GM18511 (cell line): ENCODE measurements around the gene KLC1.
"Not testable (repeated sequence)": the region's sequence is repeated elsewhere in the genome, so short reads cannot be mapped to it uniquely, and the experiment has no call there.

Source experiments
- ATAC-seq: cut with Tn5 transposase; IDR thresholded peaks from one replicate; pipeline ENCODE4 v1.9.1; 2021; ENCODE audit warnings: mild to moderate bottlenecking, moderate library complexity; ENCODE audit not compliant: unreplicated experiment

Gene KLC1

DNA sequence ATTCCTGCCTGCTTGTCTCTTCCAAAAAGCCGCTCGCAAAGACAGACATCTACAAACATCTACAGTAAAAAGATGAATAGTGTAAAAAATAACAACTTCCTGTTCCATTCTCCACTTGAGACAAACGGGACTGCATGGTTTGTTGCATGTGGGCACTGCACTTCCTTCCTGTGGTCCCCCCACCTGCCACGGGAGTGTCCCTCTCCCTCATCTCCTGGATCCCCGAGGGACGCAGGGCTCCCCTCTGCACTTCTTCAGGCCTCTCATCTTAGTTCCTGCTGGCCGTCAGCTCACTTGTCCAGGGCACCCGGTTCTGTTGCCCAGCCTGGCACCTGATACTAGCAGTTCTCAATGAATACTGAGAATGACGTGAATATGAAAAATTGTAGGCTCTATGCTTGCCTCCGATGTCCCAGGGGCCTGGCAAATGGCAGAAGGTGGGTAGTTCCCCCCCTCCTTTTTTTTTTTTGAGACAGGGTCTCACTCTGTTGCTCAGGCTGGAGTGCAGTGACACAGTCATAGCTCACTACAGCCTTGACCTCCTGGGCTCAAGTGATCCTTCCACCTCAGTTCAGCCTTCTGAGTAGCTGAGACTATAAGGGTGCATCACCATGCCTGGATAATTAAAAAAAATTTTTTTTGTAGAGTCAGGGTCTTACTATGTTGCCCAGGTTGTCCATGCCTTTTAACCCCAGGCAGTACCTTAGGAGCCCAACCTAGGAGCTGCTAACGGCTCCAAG, 3.5 kb upstream of the KLC1 start:
- ATAC-seq = no peak

DNA sequence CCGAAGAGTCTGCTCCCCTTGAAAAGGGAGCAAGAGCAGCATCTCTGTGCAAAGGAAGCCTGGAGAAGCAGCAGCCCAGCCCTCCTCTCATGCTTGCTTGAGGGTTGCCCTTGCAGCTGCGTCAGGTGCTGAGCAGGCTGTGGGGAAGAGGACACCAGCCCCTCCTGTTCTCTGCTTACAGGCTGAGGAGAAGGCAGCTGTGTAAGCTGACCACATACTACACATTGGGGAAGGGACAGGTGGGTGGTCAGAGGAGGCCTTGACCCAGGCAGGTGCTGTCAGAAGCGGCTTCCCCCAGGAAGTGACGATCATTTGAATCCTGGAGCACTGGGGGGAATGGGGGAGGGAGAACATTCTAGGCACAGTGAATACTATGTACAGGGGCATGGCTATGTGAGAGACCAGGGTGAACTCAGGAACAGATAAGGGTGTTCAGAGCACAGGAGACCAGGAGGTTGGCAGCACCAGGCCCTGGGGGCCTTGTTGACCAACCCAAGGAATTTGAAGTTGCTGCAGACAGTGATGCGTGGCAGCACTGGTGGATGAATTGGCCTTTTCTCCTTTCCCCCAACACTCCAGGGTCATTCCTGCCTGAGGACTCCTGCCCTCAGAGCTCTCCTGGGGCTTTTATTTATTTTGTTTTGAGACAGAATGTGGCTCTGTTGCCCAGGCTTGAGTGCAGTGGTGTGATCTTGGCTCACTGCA, 2.7 kb upstream of the KLC1 start:
- ATAC-seq = no peak

DNA sequence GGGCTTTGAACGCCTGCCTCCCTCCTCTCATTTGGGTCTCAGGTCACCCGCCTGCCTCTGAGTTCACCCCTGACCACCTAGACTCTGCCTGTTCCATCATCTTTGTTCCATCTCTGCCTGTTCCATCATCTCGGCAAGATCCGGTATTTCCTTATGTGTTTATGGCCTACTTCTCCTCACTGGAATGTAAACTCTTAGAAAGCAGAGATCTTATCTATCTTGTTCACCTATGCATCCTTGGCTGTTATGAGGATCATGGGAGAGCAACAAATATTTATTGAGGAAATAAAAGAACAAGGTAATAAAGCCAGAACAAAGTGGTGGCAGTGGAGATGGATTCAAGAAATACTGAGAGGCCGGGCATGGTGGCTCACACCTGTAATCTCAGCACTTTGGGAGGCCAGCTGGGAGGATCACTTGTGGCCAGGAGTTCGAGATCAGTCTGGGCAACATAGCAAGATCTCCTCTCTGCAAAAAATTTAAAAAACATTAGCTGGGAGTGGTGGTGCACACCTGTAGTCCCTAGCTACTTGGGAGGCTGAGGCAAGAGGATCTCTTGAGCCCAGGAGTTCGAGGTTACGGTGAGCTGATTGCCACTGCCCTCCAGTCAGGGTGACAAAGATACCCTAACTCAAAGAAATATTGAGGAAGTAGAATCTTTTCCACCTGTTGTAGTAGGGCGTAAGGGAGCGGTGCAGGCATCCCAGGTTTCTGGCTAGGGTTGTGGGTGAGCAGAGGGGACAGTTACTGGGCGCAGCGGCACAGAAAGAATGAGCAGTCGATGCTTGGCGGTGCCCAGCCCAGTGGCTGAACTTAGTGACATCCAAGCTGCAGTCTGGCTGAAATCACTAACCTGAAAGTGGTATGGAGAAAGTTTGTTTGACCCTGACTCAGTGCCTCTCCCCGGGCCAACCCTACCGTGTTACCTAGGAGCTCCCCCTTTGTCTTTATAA, 1.7 kb upstream of the KLC1 start:
- ATAC-seq = no peak

DNA sequence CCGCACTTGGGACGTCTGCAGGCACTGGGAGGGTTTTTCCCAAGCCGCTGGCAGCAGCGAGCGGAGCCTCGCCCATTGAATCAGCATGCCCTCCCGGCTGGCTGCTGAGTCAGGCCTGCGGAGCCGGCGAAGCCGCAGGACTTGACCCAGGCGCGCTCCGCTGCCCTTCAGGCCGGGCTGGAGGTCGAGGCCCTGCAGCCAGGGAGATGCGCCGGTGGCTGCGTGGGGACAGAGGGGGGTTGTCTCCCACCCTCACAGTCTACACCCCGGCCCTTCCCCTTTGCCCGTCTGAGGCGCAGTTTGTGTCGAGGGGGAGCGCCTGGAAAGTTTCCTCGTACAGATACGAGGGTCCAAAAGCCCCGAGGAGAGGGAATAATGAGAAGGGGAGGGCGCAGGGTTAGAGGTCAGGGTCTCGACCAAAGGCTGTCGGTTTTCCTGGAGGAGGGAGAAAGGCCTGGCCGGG, 759 bp upstream of the KLC1 start:
- ATAC-seq = no peak

DNA sequence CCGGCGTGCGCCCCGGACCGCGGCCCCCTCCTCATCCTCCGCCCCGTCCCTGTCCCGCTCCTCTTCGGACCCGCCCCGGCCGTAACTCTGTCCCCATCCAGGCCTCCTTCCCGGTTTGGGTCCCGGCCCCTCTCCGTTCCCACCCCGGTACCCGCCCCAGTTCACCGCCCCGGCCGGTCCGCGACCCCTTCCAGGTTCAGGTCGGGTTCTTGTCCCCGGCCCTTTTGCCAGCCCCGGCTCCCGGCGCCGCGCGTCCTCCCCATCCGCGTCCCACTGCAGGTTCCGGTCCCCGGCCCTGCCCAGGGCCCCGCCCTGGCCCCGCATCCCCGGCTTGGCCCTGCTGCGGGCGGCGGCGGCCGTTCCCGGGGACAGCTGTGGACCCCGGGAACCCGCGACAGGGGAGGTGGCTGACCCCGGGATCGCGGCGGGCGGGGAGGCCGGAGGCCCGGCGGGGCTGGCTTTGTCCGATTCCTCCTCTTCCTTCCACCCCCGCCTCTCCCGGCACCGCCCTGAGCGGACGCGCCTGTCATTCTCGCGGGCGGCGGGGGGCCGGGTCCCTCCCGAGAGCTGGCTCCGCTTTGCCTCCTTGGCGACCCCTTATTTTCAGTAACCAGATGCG, 601 bp downstream of the KLC1 start:
- peak; percentile 38 for ATAC-seq

DNA sequence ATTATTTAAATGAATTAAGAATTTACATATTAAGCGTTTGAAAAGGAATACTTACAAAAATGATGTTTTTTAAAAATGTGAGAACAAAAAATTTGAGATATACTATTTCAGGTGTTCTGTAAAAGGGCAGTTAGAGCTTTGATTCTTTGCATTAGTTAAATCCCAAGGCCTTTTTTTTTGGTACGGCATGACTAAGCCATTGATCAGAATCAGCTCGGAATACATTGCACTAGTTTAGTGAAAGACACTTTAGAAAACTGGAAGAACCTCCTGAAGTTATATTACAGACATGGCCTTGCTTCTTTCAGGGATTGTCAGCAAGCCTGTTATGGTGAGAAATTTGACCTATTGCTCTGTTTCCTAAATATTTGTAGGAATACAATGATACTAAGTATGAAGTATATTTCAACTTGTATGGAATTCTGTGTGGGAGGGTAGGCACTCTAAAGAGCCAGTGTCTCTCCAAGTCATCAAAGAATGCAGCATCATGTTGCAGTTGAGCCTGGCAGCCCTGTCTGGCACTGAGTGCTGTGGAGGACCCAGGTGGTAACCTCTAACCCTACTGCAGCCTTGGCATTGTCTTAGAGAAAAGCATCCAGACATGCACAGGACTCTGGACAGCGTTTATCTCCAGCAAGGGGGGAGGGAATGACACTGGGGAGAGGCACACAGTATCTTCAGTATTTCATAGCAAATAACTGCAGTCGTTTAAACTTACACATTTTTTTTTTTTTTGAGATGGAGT, 1.5 kb downstream of the KLC1 start:
- ATAC-seq = no peak

DNA sequence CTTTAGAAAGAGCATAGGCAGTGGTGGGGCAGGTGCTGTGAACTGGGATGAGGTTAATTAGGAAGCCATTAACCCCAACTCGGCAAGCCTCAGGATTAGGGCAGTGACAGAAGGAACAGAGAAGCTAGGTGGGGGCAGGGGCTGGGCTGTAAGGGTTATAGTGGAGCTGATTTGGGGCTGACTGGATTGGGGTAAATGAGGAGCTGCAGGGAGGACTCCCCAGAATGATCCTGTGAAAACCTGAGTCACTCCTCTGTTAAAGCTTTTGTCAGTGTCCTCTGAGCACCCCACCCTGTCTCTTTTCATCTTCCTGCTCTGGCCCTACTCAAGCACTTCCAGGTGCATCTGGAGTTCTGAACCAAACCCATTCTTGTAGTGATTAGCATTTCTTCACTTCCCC, 4.4 kb downstream of the KLC1 start:
- ATAC-seq = no peak

DNA sequence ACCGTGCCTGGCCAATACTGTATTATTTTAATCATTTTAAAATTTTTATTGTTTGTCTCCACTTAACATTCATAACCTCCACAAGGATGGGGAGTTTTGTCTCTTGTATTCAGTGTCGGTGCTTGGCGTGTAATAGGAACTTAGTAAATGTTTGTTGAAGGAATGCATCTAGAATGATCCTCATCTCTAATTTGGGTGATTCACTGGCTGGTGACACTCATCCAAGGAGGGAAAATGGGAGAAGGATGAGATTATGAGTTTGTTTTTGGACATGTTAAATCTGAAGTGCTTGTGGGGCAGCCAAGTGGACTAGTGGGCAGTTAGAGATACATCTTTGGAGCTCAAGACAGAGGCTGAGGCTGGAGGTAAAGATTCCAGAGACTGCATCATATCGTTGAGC, 5.1 kb downstream of the KLC1 start:
- ATAC-seq = no peak

DNA sequence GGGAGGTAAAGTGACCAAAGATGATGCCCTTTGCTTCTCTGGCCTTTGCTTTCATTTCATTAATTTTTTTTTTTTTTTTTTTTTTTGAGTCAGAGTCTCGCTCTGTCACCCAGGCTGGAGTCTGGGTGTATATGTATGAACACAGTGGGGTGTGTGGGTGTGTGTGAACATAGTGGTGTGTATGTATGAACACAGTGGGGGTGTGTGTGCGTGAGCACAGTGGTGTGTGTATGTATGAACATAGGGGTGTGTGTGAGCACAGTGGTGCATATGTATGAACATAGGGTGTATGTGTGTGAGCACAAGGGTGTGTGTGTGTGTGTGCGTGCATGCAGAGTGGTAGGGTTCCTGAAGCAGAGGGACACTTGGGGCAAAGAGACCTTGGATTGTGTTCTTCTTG, 9.6 kb downstream of the KLC1 start:
- ATAC-seq = no peak

DNA sequence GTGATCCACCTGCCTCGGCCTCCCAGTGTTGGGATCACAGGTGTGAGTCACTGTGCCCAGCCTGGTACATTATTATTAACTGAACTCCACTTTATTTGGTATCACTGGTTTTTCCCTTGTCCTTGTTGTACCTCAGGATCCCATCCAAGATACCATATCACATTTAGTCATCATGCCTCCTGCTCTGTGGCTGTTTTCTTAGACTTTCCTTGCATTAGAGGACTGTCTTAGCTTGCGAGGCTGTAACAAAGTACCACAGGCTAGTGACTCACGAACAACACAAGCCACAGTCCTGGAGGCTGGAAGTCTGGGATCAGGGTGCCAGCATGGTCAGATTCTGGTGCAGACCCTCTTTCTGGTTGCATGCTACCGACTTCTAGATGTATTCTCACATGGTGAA, 12.2 kb downstream of the KLC1 start:
- no peak for ATAC-seq

DNA sequence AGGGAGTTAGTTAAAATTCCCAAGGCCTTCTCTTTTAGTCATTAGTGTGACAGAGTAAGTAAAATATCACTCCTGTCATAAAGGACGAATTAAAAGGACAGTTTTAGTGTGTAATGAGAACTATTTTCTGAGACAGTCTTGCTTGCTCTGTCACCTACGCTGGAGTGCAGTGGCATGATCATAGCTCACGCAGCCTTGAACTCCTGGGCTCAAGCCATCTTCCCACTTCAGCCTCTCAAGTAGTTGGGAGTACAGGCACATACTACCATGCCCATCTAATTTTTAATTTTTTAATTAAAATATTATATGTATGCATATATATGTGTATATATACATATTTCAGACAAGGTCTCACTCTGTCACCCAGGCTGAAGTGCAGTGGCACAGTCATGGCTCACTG, 17.2 kb downstream of the KLC1 start:
- ATAC-seq = no peak

DNA sequence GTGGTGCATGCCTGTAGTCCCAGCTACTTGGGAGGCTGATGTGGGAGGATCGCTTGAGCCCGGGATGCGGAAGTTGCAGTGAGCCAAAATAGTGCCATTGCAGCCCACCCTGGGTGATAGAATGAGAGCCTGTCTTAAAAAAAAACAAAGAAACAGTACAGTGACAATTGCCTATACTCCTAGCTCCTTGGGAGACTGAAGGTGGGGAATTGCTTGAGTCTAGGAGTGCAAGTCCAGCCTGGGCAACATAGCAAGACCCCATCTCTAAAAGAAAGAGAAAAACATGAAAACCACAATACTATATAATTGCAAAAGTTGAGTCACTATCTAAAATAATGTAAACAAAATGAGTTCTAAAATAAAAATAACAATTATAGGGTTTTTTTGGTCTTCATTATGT, 20.0 kb downstream of the KLC1 start:
- no peak for ATAC-seq

DNA sequence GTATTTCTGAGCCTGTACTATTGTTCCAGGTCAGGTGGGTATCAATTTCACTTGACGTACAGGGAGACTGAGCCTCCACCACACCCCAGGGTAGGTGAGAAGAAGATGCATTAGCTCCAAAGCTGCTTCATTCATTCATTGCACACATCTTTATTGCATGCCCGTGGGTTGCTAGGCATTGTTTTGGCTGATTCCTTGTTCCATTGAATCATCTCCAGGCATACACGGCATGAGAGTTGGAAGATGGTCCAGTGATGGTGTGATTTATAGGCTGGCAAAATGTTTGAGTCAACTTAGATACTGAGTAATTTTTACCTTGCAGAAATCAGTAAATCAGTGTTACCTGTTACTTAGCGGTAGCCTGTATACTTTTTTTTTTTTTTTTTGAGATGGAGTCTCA, 21.2 kb downstream of the KLC1 start:
- no peak for ATAC-seq

DNA sequence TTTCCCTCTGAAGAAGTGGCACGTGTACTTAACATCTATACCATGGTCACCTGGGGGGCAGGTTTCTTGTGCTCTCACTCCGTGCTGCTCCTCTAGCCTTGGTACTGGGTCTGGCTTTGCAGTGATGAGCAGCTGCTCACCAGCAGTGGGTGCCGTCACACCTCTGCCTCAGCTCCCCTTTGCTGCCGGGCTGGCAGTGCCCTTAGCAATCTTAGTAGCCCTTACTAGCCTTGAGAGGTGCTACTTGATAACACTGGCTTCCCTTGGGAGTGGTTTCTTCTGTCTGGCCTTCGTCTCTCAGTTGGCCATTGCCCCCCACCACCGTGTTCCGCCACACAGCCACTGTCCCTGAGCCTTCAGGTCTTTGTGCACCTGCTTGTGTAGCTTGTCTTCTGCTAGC, 22.6 kb downstream of the KLC1 start:
- ATAC-seq = no peak

DNA sequence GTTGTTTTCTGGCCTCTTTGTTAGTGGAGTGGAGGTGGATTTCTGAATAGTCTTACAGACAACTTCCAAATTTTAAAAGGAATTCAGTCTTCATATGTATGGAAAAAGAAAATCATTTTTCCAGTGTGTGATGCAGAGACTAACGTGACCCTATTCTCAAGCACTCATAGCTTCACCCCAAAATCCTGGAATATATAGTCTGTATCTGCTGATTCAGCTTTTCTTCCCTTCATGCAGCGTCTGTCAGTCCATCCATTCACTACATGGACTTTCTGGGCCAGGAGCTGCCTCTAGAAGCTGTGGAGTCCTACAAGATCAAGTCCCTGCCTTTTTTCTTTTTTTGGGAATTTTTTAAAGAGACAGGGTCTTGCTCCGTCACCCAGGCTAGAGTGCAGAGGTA, 23.8 kb downstream of the KLC1 start:
- ATAC-seq = no peak

DNA sequence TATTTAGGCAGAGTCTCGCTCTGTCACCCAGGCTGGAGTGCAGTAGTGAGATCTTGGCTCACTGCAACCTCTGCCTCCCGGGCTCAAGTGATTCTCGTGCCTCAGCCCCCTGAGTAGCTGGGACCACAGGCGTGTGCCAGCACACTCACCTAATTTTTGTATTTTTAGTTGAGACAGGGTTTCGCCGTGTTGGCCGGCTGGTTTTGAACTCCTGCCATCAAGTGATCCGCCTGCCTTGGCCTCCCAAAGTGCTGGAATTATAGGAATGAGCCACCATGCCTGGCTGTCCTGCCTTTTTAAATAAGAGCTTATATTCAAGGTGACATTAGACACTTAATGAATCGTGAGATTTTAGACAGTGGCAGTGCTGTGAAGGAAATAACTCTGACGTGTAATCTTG, 24.3 kb downstream of the KLC1 start:
- not testable (repeated sequence) for ATAC-seq

DNA sequence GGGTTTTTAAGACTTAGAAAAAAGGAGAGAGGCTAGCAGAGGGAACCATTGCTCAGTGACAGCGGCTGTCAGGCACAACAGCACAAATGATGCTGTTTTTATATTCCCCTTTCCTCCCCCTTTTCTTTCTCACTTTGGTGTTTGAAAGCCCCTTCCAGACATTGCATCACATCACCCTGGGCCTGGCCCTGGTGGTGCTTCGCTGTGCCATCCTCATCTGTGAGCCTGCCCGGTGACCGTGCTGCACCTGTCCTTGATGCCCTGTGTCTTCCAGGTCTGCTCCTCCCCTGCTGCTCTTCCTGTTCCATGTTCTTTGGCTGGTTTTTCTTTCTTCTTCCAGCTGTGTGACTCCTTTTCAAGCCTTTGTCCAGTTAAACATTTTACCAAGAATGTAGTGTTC, 24.8 kb downstream of the KLC1 start:
- no peak for ATAC-seq

DNA sequence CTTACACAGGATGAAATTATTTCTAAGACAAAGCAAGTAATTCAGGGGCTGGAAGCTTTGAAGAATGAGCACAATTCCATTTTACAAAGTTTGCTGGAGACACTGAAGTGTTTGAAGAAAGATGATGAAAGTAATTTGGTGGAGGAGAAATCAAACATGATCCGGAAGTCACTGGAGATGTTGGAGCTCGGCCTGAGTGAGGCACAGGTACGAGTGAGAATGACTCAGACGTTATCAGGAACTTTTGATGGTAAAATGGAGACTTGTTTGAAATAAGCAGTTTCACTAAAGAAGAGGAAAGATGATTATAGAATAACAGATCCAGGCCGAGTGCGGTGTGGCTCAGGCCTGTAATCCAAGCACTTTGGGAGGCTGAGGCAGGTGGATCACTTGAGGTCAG, 25.6 kb downstream of the KLC1 start:
- ATAC-seq = no peak

DNA sequence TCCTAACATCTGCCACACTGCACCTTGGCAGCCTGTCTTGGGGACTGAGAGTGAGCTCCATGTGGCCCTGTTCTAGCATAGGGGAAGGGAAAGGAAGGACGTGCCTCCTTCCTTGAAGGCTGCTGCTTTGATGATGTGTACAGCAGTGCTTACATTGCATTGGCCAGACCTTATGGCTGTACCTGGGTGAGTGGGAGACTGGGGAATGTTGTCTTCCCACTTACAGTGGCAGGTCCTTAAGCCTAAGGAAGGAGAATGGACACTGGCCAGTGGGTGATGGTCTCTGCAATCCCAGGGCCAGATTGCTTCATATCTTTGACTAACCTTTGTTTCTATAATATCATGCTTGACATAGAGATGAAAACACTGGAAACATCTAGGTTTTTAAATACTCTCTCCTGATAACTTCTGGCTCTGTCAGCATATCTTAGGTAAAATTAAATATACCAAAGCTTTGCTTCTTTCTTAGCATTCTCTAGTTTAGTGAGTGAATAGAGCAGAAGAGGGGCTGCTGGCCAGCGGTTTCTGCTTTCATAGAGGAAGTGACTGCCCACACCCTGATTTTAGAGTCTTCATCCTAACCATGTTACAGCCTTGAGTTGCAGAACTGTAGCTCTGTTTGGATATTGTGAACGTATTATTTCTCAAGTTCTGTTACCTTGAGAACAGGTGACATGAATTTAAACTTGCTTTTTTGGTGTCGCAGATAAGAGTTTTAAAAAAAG, 27.2 kb downstream of the KLC1 start:
- no peak for ATAC-seq

DNA sequence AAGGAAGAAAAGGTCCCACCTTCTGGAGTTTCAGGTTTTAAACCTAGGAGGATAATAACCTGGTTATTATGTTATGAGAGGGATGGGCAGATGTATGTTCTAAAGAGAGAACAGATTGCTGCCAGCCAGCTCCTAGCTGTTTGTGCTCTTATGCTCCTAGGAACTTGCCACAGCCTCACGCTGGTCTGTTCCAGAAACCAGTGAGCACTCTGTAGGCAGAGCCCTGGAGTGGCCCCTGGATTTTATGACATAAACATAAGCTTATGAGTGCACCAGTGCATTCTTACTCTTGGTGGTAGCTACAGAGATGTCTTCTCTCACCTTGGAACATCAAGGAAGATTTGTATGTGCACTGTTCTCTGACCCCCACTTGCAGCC, 27.7 kb downstream of the KLC1 start:
- ATAC-seq = no peak
